Type B pancreatic cell (in vitro differentiated cells): Measurements from ENCODE around the gene HEBP1. TPM values are rescaled to one million over a fixed set of nuclear protein-coding genes. Genes with fewer than 3 reads are reported as not detected.

Source experiments
- DNase-seq: peaks from one replicate; pipeline ENCODE4 v3.0.0; 2021; ENCODE audit warnings: mixed read lengths; ENCODE audit not compliant: unreplicated experiment; ENCODE audit errors: extremely low spot score
- H3K27ac Mint-ChIP-seq: 2 replicates; pipeline ENCODE4 v1.8.0; 2021; ENCODE audit warnings: mild to moderate bottlenecking, mixed read lengths
- H3K27me3 Mint-ChIP-seq: 2 replicates; pipeline ENCODE4 v1.8.0; 2021; ENCODE audit warnings: mixed read lengths
- H3K36me3 Mint-ChIP-seq: 2 replicates; pipeline ENCODE4 v1.8.0; 2021; ENCODE audit warnings: mixed read lengths
- H3K4me1 Mint-ChIP-seq: one replicate; pipeline ENCODE4 v1.8.0; 2021; ENCODE audit warnings: mixed read lengths; ENCODE audit not compliant: unreplicated experiment
- H3K4me3 Mint-ChIP-seq: 2 replicates; pipeline ENCODE4 v1.8.0; 2021; ENCODE audit warnings: mild to moderate bottlenecking, mixed read lengths
- H3K9me3 Mint-ChIP-seq: 2 replicates; pipeline ENCODE4 v1.8.0; 2021; ENCODE audit warnings: mixed read lengths
- total RNA-seq: library from RNA; stranded (reverse); gene quantifications from 2 replicates; pipeline ENCODE4 v1.2.1, GENCODE V29; 2021; ENCODE audit warnings: low replicate concordance
- TF ChIP-seq, protein P1 (sequence below): fragments of 200-600 bp; sonication (generic); conservative IDR thresholded peaks from 2 replicates; pipeline ENCODE4 v1.5.0; 2021; ENCODE audit warnings: antibody characterized with exemption, mild to moderate bottlenecking

The HEBP1 gene
- total RNA-seq, 1 donor from 2014 or later: 66.4 TPM

DNA sequence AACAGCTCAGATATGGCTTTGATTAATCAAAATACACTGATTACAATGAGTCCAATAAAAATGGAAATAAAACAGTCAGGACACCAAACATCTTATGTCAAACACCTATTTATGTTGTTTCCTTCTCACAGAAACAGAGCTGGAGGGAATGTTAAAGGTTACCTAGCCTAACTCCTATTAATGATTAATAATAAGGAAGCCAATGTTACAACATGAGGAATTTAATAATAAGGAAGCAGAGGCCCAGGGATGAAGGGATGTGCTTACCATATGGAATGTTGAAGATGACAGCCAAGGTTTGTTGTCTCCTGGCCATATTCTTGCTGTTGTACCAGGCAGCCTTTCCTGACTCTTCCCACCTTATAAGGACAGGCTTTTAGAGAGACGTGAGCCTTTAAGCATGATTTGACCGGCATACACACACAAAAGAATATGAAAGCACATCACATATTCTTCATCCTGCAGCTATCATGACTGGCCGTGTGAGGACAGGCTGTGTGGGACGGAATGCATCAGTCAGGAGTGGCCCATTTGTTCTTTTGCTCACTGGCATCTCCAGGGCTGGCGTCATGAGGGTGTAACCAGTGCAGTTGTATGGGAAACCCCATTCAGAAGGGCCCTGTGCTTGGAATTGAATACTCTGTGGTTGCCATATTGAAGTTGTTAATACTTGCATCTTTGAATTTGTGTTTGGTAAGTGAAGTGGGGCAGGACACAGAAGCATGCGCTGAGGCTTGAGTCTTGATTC, 45.0 kb downstream of the HEBP1 start:
- no peaks in the 10 kb centered on the region for H3K27me3 Mint-ChIP-seq
- TF ChIP-seq, protein P1, sequence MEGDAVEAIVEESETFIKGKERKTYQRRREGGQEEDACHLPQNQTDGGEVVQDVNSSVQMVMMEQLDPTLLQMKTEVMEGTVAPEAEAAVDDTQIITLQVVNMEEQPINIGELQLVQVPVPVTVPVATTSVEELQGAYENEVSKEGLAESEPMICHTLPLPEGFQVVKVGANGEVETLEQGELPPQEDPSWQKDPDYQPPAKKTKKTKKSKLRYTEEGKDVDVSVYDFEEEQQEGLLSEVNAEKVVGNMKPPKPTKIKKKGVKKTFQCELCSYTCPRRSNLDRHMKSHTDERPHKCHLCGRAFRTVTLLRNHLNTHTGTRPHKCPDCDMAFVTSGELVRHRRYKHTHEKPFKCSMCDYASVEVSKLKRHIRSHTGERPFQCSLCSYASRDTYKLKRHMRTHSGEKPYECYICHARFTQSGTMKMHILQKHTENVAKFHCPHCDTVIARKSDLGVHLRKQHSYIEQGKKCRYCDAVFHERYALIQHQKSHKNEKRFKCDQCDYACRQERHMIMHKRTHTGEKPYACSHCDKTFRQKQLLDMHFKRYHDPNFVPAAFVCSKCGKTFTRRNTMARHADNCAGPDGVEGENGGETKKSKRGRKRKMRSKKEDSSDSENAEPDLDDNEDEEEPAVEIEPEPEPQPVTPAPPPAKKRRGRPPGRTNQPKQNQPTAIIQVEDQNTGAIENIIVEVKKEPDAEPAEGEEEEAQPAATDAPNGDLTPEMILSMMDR: no peak
- no peak overlapping the region for H3K4me3 Mint-ChIP-seq
- no peak overlapping the region for H3K27ac Mint-ChIP-seq
- H3K9me3 Mint-ChIP-seq: peaks cover 7% of the 10 kb centered on the region
- no peak for DNase-seq
- H3K4me1 Mint-ChIP-seq: no peaks in the 10 kb centered on the region
- H3K36me3 Mint-ChIP-seq: peaks cover 6% of the 10 kb centered on the region

DNA sequence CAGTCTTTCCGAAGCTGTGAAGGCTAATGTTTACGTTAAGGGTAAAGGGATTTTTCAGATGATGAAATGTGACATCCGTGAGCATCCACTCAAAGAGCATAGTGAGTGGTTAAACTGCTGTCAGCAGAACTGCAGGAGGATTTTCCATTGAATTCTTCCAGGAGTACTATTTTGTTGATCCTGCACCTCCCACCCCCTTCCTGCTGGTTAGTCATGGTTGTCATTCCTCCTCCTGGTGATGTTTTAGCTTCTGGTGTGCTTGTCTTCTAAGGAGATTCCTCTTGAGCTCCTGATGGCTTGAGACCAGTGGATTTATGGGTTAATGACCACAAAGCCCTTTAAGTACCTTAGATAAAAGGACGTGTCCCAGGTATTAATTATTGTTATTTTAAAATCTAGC, 45.7 kb downstream of the HEBP1 start:
- TF ChIP-seq, protein P1: no peak
- H3K4me3 Mint-ChIP-seq: no peak overlapping the region
- no peak overlapping the region for H3K27ac Mint-ChIP-seq
- H3K36me3 Mint-ChIP-seq: peaks cover 13% of the 10 kb centered on the region
- H3K27me3 Mint-ChIP-seq: no peaks in the 10 kb centered on the region
- DNase-seq: no peak
- peaks cover 11% of the 10 kb centered on the region for H3K9me3 Mint-ChIP-seq
- H3K4me1 Mint-ChIP-seq: no peaks in the 10 kb centered on the region

DNA sequence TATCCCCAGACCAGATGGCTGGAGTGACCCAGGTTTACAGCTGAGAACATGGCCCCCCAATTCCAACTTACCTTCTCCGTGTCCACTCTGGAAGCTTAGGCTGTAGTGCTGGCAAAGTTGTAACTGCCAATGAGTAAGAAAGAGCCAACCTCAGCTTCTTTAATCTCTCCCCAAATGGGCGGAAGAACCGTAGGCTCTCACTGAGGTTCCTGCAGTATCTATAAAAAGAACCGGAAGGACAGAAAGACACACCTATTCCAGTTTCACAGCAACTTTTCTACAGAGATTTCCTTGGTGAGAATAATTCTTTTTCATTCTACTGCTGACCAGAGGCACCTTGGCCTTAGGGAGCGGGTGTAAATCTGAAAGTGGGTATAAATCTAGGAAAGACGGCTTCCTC, 48.0 kb downstream of the HEBP1 start, which contains the start of gene GPRC5D:
Gene GPRC5D (minus strand): TSS at position 135 of the 400 bp plus-strand sequence. CDS start 1,786 bp downstream, outside the sequence.
- peak within 1 kb of the TSS; percentile 71 for H3K27ac Mint-ChIP-seq
- peaks cover 11% of the 10 kb centered on the region for H3K9me3 Mint-ChIP-seq
- H3K4me1 Mint-ChIP-seq: no peaks in the 10 kb centered on the region
- no peak for DNase-seq
- H3K27me3 Mint-ChIP-seq: no peaks in the 10 kb centered on the region
- peak within 1 kb of the TSS; percentile 48 for H3K4me3 Mint-ChIP-seq
- TF ChIP-seq, protein P1: no peak
- peaks cover 11% of the 10 kb centered on the region for H3K36me3 Mint-ChIP-seq

DNA sequence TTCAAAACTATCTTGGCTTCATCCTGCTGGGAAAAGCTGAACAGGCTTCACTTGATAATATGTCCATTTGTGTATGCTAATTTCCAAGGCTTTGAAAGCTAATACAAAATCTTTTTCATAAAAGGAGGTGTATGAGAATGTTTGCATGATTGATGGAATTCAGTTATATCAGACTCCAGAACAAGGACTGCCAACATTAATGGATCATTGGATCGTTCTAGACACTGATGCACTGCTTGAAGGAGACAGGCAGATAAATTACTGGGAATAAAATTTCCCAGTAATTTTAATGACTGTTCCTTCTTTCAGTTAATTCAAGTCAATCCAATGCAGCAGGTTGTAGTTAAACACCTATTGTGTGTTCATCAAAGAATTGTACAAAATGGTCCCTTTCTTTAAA, 48.6 kb downstream of the HEBP1 start:
- peaks cover 11% of the 10 kb centered on the region for H3K36me3 Mint-ChIP-seq

DNA sequence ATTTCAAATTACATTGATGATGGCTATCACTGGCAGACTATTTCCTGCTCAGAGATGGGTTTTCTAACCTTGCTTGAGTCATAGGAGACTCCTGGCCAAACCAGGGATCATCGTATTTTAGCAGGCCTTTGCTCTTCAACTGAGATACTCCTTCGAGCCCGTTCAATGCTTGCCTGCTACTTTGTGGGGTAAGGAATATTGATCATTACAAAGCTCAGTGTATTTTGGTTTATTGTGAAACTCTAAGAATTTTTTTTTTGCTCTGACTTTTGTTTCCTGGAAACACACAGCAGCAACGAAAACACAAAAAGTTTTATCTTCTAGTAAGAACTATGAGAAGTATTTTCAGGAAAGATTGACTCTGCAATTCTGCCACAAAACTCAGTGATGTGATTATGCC, 52.2 kb downstream of the HEBP1 start:
- TF ChIP-seq, protein P1: no peak
- Mint-ChIP-seq H3K9me3 (peaks cover 11% of the 10 kb centered on the region), H3K27ac (no peak overlapping the region), H3K36me3 (peaks cover 14% of the 10 kb centered on the region), H3K4me3 (no peak overlapping the region), H3K27me3 (no peaks in the 10 kb centered on the region), H3K4me1 (no peaks in the 10 kb centered on the region)
- DNase-seq: no peak

More for the DNA sequence above, 48.6 kb downstream of the HEBP1 start:
- Mint-ChIP-seq H3K4me1 (no peaks in the 10 kb centered on the region), H3K27ac (no peak overlapping the region), H3K9me3 (peaks cover 11% of the 10 kb centered on the region), H3K4me3 (no peak overlapping the region), H3K27me3 (no peaks in the 10 kb centered on the region)
- TF ChIP-seq, protein P1: no peak
- DNase-seq: no peak
